OCI-LY7 (cell line): ENCODE results near the gene USP17L12. TPM values are rescaled to one million over a fixed set of nuclear protein-coding genes. Genes with fewer than 3 reads are reported as not detected.
"Not testable (repeated sequence)": the region's sequence is repeated elsewhere in the genome, so short reads cannot be mapped to it uniquely, and the experiment has no call there.

Experiments
- Bru-seq: library from RNA; stranded (reverse); fragments of 400-500 nt; gene quantifications from one replicate; lab custom pipeline; 2021; lab: Mats Ljungman, UMichigan
- BruChase-seq, 2 experiments: library from RNA; stranded (reverse); fragments of 400-500 nt; gene quantifications; one replicate each; lab custom pipeline; 2021; lab: Mats Ljungman, UMichigan
- BruUV-seq: library from RNA; stranded (reverse); fragments of 400-500 nt; replicated peaks from 2 replicates; lab custom pipeline; 2021; lab: Mats Ljungman, UMichigan
- CTCF ChIA-PET: fragments of 300-600 bp; sonication (Branson Sonifier 250); formaldehyde crosslinking; loops from one replicate; lab custom pipeline; 2022; ENCODE audit warnings: antibody characterized with exemption; ENCODE audit not compliant: unreplicated experiment; lab: Charles Lee
- POLR2A ChIA-PET: fragments of 300-600 bp; sonication (Branson Sonifier 250); formaldehyde crosslinking; loops from one replicate; lab custom pipeline; 2022; ENCODE audit warnings: antibody characterized with exemption; lab: Charles Lee
- DNase-seq: peaks from one replicate; pipeline ENCODE4 v3.0.0-alpha.2; 2015; ENCODE audit warnings: low spot score
- H2AFZ ChIP-seq: fragments of 200-600 bp; sonication (generic), shearing (Covaris generic); 2 replicates; pipeline ENCODE4 v1.6.1; 2014; ENCODE audit warnings: mild to moderate bottlenecking, antibody characterized with exemption, low read length, moderate library complexity
- H3K27ac ChIP-seq: fragments of 200-600 bp; sonication (generic); 2 replicates; pipeline ENCODE4 v1.5.1; 2014; ENCODE audit warnings: mixed run types, low read depth, mild to moderate bottlenecking, moderate library complexity, low read length, inconsistent platforms; ENCODE audit not compliant: poor library complexity, severe bottlenecking
- H3K36me3 ChIP-seq: fragments of 200-600 bp; sonication (generic); 2 replicates; pipeline ENCODE4 v1.6.1; 2014; ENCODE audit warnings: mild to moderate bottlenecking, antibody characterized with exemption, low read length, moderate library complexity, mixed read lengths; ENCODE audit not compliant: insufficient read depth
- H3K4me1 ChIP-seq: fragments of 200-600 bp; sonication (generic); 2 replicates; pipeline ENCODE4 v1.5.1; 2014; ENCODE audit warnings: mild to moderate bottlenecking, low read length; ENCODE audit not compliant: insufficient read depth, poor library complexity, severe bottlenecking
- H3K4me2 ChIP-seq: fragments of 200-600 bp; sonication (generic); 2 replicates; pipeline ENCODE4 v1.6.1; 2014; ENCODE audit warnings: mild to moderate bottlenecking, low read length
- H3K4me3 ChIP-seq: fragments of 200-600 bp; sonication (generic); 2 replicates; pipeline ENCODE4 v1.5.1; 2014; ENCODE audit warnings: mild to moderate bottlenecking, low read depth, low read length; ENCODE audit not compliant: poor library complexity, severe bottlenecking
- H3K79me2 ChIP-seq: fragments of 200-600 bp; sonication (generic); 2 replicates; pipeline ENCODE4 v1.6.1; 2016; ENCODE audit warnings: low read depth, mild to moderate bottlenecking, low read length, moderate library complexity, mixed read lengths; ENCODE audit not compliant: insufficient read depth
- H3K9me2 ChIP-seq: fragments of 200-600 bp; sonication (generic); 2 replicates; pipeline ENCODE4 v1.6.1; 2016; ENCODE audit warnings: mild to moderate bottlenecking, low read length, mixed read lengths; ENCODE audit not compliant: insufficient read depth
- H3K9me3 ChIP-seq: fragments of 200-600 bp; sonication (generic); 2 replicates; pipeline ENCODE4 v1.6.1; 2014; ENCODE audit warnings: mild to moderate bottlenecking, mixed run types, low read length, mixed read lengths
- H4K20me1 ChIP-seq: fragments of 200-600 bp; sonication (generic); 2 replicates; pipeline ENCODE4 v1.6.1; 2014; ENCODE audit warnings: mild to moderate bottlenecking, antibody characterized with exemption, low read length, moderate library complexity, mixed read lengths; ENCODE audit not compliant: insufficient read depth
- intact Hi-C: fragments of 100-400 bp; cut with micrococcal nuclease; formaldehyde crosslinking; loops from one replicate; pipeline ENCODE4 v1.10.0; 2022; ENCODE audit not compliant: unreplicated experiment
- long read RNA-seq: library from polyadenylated mRNA; stranded (forward); transcript quantifications from one replicate; pipeline ENCODE4 v2.0.0, GENCODE V29; 2022
- total RNA-seq, 2 experiments: library from RNA; depleted of rRNA in 1 of 2; stranded (reverse); fragments of >200 nt in 1 of 2; shearing (Covaris generic) in 1 of 2; gene quantifications; 2 replicates each; pipeline ENCODE4 v1.2.3, GENCODE V29; 2014 to 2022

Gene USP17L12, protein sequence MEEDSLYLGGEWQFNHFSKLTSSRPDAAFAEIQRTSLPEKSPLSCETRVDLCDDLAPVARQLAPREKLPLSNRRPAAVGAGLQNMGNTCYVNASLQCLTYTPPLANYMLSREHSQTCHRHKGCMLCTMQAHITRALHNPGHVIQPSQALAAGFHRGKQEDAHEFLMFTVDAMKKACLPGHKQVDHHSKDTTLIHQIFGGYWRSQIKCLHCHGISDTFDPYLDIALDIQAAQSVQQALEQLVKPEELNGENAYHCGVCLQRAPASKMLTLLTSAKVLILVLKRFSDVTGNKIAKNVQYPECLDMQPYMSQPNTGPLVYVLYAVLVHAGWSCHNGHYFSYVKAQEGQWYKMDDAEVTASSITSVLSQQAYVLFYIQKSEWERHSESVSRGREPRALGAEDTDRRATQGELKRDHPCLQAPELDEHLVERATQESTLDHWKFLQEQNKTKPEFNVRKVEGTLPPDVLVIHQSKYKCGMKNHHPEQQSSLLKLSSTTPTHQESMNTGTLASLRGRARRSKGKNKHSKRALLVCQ
- total RNA-seq (2014; rRNA removed; shearing (Covaris generic)) (not detected in 2 replicates), total RNA-seq (2022) (not detected in 2 replicates), Bru-seq, nascent RNA (not detected), BruChase-seq, experiment 1, labeled RNA remaining after a 6-hour chase (not detected), BruChase-seq, experiment 2, labeled RNA remaining after a 2-hour chase (not detected)
- long read RNA-seq = 0 reads

DNA sequence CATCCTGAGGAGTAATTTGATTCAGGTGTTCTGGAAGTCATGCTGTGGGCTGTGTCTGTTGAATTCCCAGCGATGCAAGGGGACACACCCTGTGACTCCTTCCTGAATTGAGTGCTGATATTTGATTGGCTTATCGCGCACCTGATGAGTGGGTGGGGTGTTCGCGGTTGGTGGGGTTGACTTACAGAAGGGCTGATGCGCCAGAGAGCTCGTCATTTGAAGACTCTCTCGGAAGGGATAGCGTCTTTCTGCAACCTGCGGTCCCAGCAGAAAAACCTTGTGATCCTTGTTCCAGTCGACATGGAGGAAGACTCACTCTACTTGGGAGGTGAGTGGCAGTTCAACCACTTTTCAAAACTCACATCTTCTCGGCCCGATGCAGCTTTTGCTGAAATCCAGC lies at the start of gene USP17L12:
Gene USP17L12, plus strand, starts transcription at position 301 of the 400 bp plus-strand sequence. Its CDS starts 0 bp downstream, at position 301.
- H3K9me3 ChIP-seq, H3K9me2 ChIP-seq, H3K4me3 ChIP-seq, H3K79me2 ChIP-seq, H3K4me1 ChIP-seq, DNase-seq, H3K27ac ChIP-seq, CTCF ChIA-PET, POLR2A ChIA-PET, H4K20me1 ChIP-seq, H2AFZ ChIP-seq, intact Hi-C loops, H3K4me2 ChIP-seq, H3K36me3 ChIP-seq, BruUV-seq: not testable (repeated sequence)

DNA sequence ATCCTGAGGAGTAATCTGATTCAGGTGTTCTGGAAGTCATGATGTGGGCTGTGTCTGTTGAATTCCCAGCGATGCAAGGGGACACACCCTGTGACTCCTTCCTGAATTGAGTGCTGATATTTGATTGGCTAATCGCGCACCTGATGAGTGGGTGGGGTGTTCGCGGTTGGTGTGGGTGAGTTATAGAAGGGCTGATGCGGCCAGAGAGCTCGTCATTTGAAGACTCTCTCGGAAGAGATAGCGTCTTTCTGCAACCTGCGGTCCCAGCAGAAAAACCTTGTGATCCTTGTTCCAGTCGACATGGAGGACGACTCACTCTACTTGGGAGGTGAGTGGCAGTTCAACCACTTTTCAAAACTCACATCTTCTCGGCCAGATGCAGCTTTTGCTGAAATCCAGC lies 9.6 kb upstream of the USP17L12 start, which contains the start of gene USP17L10:
Gene USP17L10, plus strand, starts transcription at position 301 of the 400 bp plus-strand sequence. Its CDS starts 0 bp downstream, at position 301.
- H3K4me3 ChIP-seq, H3K9me2 ChIP-seq, H3K27ac ChIP-seq, H3K9me3 ChIP-seq, H3K4me1 ChIP-seq, DNase-seq, H3K79me2 ChIP-seq, BruUV-seq, intact Hi-C loops, POLR2A ChIA-PET, H4K20me1 ChIP-seq, H3K4me2 ChIP-seq, CTCF ChIA-PET, H3K36me3 ChIP-seq, H2AFZ ChIP-seq: not testable (repeated sequence)

DNA sequence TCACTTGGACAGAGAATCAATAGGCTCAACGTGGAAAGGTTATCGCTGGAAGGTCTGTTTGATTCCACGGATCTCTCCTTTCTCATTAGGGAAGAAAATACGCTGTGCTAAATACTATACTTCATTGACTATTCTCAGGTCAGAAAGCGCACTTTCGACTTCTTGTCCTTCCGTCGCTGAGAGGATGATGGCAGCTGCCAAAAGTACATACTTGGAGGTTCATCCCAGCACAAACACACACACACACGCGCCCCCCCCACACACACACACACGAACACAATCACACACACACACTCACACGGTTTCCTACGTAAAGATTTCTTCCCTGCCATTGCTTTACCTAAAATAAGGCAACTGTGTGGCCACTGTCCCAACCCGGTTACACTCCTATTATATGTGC lies 5.3 kb upstream of the USP17L12 start:
- BruUV-seq, POLR2A ChIA-PET, H3K4me2 ChIP-seq, H4K20me1 ChIP-seq, H3K36me3 ChIP-seq, intact Hi-C loops, H3K9me2 ChIP-seq, DNase-seq, H3K4me1 ChIP-seq, H2AFZ ChIP-seq, H3K79me2 ChIP-seq, H3K4me3 ChIP-seq, CTCF ChIA-PET, H3K9me3 ChIP-seq, H3K27ac ChIP-seq: not testable (repeated sequence)

DNA sequence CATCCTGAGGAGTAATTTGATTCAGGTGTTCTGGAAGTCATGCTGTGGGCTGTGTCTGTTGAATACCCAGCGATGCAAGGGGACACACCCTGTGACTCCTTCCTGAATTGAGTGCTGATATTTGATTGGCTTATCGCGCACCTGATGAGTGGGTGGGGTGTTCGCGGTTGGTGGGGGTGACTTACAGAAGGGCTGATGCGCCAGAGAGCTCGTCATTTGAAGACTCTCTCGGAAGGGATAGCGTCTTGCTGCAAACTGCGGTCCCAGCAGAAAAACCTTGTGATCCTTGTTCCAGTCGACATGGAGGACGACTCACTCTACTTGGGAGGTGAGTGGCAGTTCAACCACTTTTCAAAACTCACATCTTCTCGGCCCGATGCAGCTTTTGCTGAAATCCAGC lies 4.8 kb upstream of the USP17L12 start, which contains the start of gene USP17L11:
Gene USP17L11, plus strand, starts transcription at position 301 of the 400 bp plus-strand sequence. Its CDS starts 0 bp downstream, at position 301.
- H3K9me2 ChIP-seq, H3K4me1 ChIP-seq, H3K4me3 ChIP-seq, DNase-seq, H3K79me2 ChIP-seq, H3K4me2 ChIP-seq, H3K9me3 ChIP-seq, H2AFZ ChIP-seq, BruUV-seq, intact Hi-C loops, POLR2A ChIA-PET, H3K36me3 ChIP-seq, H4K20me1 ChIP-seq, CTCF ChIA-PET, H3K27ac ChIP-seq: not testable (repeated sequence)

DNA sequence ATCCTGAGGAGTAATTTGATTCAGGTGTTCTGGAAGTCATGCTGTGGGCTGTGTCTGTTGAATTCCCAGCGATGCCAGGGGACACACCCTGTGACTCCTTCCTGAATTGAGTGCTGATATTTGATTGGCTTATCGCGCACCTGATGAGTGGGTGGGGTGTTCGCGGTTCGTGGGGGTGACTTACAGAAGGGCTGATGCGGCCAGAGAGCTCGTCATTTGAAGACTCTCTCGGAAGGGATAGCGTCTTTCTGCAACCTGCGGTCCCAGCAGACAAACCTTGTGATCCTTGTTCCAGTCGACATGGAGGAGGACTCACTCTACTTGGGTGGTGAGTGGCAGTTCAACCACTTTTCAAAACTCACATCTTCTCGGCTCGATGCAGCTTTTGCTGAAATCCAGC lies 4.6 kb downstream of the USP17L12 start, which contains the start of gene USP17L13:
Gene USP17L13, plus strand, starts transcription at position 301 of the 400 bp plus-strand sequence. Its CDS starts 0 bp downstream, at position 301.
- H4K20me1 ChIP-seq, H3K79me2 ChIP-seq, POLR2A ChIA-PET, CTCF ChIA-PET, H2AFZ ChIP-seq, H3K4me2 ChIP-seq, H3K4me1 ChIP-seq, DNase-seq, BruUV-seq, H3K4me3 ChIP-seq, H3K27ac ChIP-seq, intact Hi-C loops, H3K9me2 ChIP-seq, H3K9me3 ChIP-seq, H3K36me3 ChIP-seq: not testable (repeated sequence)

DNA sequence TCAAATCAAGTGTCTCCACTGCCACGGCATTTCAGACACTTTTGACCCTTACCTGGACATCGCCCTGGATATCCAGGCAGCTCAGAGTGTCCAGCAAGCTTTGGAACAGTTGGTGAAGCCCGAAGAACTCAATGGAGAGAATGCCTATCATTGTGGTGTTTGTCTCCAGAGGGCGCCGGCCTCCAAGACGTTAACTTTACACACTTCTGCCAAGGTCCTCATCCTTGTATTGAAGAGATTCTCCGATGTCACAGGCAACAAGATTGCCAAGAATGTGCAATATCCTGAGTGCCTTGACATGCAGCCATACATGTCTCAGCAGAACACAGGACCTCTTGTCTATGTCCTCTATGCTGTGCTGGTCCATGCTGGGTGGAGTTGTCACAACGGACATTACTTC lies 10.3 kb downstream of the USP17L12 start:
- intact Hi-C loops, H3K36me3 ChIP-seq, POLR2A ChIA-PET, DNase-seq, H3K4me3 ChIP-seq, H3K27ac ChIP-seq, H3K79me2 ChIP-seq, H4K20me1 ChIP-seq, H3K4me2 ChIP-seq, H3K9me3 ChIP-seq, BruUV-seq, H2AFZ ChIP-seq, H3K9me2 ChIP-seq, H3K4me1 ChIP-seq, CTCF ChIA-PET: not testable (repeated sequence)
